ENCODE results near the gene SNRPF.

DNA sequence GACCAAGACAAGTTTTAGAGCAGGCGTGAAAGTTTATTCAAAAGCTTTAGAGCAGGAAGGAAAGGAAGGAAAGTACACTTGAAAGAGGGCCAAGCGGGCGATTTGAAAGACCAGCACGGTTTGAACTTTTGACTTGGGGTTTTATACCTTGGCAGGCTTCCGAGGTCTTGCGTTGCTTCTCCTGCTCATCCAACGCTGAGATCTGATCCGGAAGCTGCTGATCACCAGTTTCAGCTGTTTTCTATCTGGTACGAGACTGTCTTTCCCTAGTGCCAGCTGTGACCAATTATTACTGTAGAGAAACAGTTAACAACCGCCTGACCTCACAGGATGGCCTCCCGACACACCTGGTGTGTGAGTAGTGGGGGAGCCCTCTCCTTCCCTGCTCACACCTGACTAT, 20.6 kb upstream of the SNRPF start:
- TF ChIP-seq POLR2A (IDR thresholded peaks at IDR 0.05) (no peak), CTCF (IDR thresholded peaks at IDR 0.05) (no peak), EP300 (IDR thresholded peaks at IDR 0.05) (no peak), POLR2AphosphoS5 (IDR thresholded peaks at IDR 0.05) (no peak)
